ENCODE data around the gene BSN. TPM values are rescaled to one million over a fixed set of nuclear protein-coding genes. Genes with fewer than 3 reads are reported as not detected.

The BSN gene
- total and polyA plus RNA-seq, 2 of the 4 experiments (the other 2 are of a cell fraction), result under 0.01 to 0.03 TPM

DNA sequence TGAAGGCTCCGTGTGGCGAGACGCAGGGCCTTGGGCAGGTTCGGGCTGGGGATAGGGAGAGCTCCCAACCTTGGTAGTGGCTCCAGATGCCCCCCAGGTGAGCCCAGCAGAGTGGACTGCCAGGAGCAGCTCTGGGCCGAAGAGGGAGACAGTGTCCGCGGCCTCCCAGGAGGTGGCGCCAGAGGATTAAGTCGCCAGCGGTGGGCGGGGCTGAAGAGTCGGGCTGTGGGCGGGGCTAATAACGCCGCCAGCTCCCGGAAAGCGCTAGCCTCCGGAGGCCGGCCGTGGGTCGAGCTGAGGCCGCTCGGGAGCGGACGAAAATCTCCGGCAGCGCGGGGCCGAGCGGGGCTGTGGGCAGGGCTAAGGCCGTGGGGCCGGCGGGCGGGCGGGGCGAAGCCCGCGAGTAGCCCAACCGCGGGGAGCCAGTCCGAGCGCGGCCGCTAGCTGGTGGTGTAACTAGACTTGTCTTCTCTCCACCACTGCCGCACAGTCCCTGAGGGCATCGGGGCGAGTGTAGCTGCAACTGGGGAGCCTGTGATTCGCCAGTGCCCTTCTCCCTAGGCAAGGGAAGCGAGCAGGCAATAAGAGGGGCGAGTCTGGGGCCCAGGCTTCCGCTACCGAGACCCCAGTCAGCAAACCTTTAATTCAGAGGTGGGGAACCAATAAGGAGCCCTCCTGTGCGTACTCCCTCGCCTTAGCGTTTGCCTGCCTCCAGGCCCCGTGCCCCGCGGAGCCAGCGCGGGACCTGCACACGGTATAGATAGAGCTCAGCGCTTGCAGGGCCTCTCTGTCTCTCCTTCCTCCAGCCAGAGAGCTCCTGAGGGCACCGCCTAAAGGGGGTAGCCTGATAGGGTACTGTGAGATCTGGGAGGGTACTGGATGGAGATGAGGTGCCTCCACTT is 14.4 kb upstream of the BSN start:
- peak overlapping the region; percentile 94 for H2AFZ ChIP-seq (replicated peaks; ENCODE audit: low read length, poor library complexity)
- no peak overlapping the region for H3K56ac ChIP-seq (ENCODE audit: extremely low read depth, insufficient read depth, low read length)
- H3K36me3 ChIP-seq (ENCODE audit: control insufficient read depth, insufficient read depth, low read length), result no peaks in the 10 kb centered on the region
- peak overlapping the region; percentile 82 for H2AK9ac ChIP-seq (replicated peaks; ENCODE audit: low read depth, low read length, poor library complexity)
- WGBS, 2 experiments (ENCODE audit: extremely low coverage in 2 of 2, insufficient read length in 1 of 2), result 0% methylated on average over 21 of the region's 63 CpGs; no CpG with 5 or more reads in 1 of the 2 experiments
- no peak overlapping the region for H4K91ac ChIP-seq (ENCODE audit: insufficient read depth, low read depth, low read length)
- peak; percentile 99 for ATAC-seq (ENCODE audit: low read depth)
- no peak overlapping the region for H2AK5ac ChIP-seq (ENCODE audit: low read depth, low read length)
- no peak overlapping the region for H2BK5ac ChIP-seq (ENCODE audit: low read depth, low read length, poor library complexity, severe bottlenecking)
- no peak overlapping the region for H2BK120ac ChIP-seq (ENCODE audit: low read depth, low read length)
- peak; percentile 91 for DNase-seq
- peak overlapping the region; percentile 44 for H3K4me3 ChIP-seq (ENCODE audit: insufficient read depth, low read depth, low read length)
- peak overlapping the region; percentile 20; the same call in 1 of the 2 replicates for H3K27ac ChIP-seq (ENCODE audit: insufficient read depth, low read length)
- intact Hi-C loops (cut with micrococcal nuclease), result loop anchor here (1.0 kb wide), 1 partner anchor 131 kb away; no protein-coding TSS in a partner anchor
- H3K18ac ChIP-seq (ENCODE audit: low read depth, low read length), result no peak overlapping the region
- no peak overlapping the region for H2BK15ac ChIP-seq (ENCODE audit: low read depth, low read length)
- H3K23ac ChIP-seq (ENCODE audit: low read depth, low read length), result peak overlapping the region; percentile 38; the same call in 1 of the 2 replicates
- peaks cover 12% of the 10 kb centered on the region for H3K4me1 ChIP-seq (ENCODE audit: control insufficient read depth, insufficient read depth, low read length)
- H4K8ac ChIP-seq (ENCODE audit: low read depth in 2 of 2, low read length in 2 of 2), result peak overlapping the region in 1 of 2 experiments; percentile 55; a peak in 1 of 4 replicates
- no peaks in the 10 kb centered on the region for H3K79me1 ChIP-seq (ENCODE audit: low read depth in 1 of 2, low read length in 2 of 2)
- BruUV-seq (replicated peaks), result no TSS peak
- dilution Hi-C loops (cut with HindIII; ENCODE audit: low sequenced_read_pairs, unreplicated experiment), result no loop called here
- no peaks in the 10 kb centered on the region; the same call in 1 of the 2 replicates for H4K20me1 ChIP-seq (ENCODE audit: insufficient read depth, low read length)
- H3K9me3 ChIP-seq (ENCODE audit: control insufficient read depth, insufficient read depth, low read length), result no peaks in the 10 kb centered on the region
- ChIA-PET CTCF (interaction anchor here (0.6 to 2.1 kb wide), 27 partner anchors 11 to 299 kb away, joined by 3 to 23 read pairs (median 3); partner anchors contain the start of gene BSN), POLR2A (ENCODE audit: unreplicated experiment) (interaction anchor here (0.5 to 0.6 kb wide), 2 partner anchors 25 to 116 kb away, joined by 5 to 8 read pairs; no protein-coding TSS in a partner anchor)
- H3K4me2 ChIP-seq (ENCODE audit: low read depth, low read length), result peak overlapping the region; percentile 82
- peak overlapping the region; percentile 3; the same call in 1 of the 2 replicates for H3K14ac ChIP-seq (replicated peaks; ENCODE audit: low read depth, low read length)
- H4K5ac ChIP-seq (ENCODE audit: low read depth, low read length), result no peak overlapping the region
- no peak overlapping the region for H3K4ac ChIP-seq (ENCODE audit: low read depth, low read length)
- peak overlapping the region; percentile 40 for H3K9ac ChIP-seq (ENCODE audit: low read depth, low read length)
- peaks cover 9% of the 10 kb centered on the region; the same call in 1 of the 2 replicates for H3K9me1 ChIP-seq (ENCODE audit: insufficient read depth, low read length)
- peaks cover 7% of the 10 kb centered on the region for H3K27me3 ChIP-seq (ENCODE audit: control insufficient read depth, insufficient read depth, low read length)
- no peak overlapping the region for H2BK20ac ChIP-seq (ENCODE audit: low read depth, low read length)
- in situ Hi-C loops (cut with MboI; ENCODE audit: low sequenced_read_pairs), result loop anchor here (5.0 kb wide), 1 partner anchor 137 kb away; no protein-coding TSS in a partner anchor
- TF ChIP-seq, protein P1, sequence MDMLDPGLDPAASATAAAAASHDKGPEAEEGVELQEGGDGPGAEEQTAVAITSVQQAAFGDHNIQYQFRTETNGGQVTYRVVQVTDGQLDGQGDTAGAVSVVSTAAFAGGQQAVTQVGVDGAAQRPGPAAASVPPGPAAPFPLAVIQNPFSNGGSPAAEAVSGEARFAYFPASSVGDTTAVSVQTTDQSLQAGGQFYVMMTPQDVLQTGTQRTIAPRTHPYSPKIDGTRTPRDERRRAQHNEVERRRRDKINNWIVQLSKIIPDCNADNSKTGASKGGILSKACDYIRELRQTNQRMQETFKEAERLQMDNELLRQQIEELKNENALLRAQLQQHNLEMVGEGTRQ (IDR thresholded peaks at IDR 0.05; ENCODE audit: low read depth, low read length), result no peak
- no peak for TF ChIP-seq MAFK (IDR thresholded peaks at IDR 0.05; ENCODE audit: low read depth, low read length)
- TF ChIP-seq RFX5 (IDR thresholded peaks at IDR 0.05; ENCODE audit: low read depth, low read length), result 0 out of 2 replicates have a peak, but pooled peaks have one; percentile 2
- peak; percentile 46; the same call in 1 of the 2 replicates for TF ChIP-seq POLR2A (IDR thresholded peaks at IDR 0.05; ENCODE audit: low read depth, low read length)
- TF ChIP-seq, protein P2, sequence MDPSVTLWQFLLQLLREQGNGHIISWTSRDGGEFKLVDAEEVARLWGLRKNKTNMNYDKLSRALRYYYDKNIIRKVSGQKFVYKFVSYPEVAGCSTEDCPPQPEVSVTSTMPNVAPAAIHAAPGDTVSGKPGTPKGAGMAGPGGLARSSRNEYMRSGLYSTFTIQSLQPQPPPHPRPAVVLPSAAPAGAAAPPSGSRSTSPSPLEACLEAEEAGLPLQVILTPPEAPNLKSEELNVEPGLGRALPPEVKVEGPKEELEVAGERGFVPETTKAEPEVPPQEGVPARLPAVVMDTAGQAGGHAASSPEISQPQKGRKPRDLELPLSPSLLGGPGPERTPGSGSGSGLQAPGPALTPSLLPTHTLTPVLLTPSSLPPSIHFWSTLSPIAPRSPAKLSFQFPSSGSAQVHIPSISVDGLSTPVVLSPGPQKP (IDR thresholded peaks at IDR 0.05; ENCODE audit: borderline replicate concordance, low read depth, low read length), result no peak
- no peak for TF ChIP-seq NFE2L2 (IDR thresholded peaks at IDR 0.05; ENCODE audit: low read depth, low read length)
- peak; percentile 82 for TF ChIP-seq SMC3 (IDR thresholded peaks at IDR 0.05; ENCODE audit: low read depth, low read length)
- TF ChIP-seq, protein P3, sequence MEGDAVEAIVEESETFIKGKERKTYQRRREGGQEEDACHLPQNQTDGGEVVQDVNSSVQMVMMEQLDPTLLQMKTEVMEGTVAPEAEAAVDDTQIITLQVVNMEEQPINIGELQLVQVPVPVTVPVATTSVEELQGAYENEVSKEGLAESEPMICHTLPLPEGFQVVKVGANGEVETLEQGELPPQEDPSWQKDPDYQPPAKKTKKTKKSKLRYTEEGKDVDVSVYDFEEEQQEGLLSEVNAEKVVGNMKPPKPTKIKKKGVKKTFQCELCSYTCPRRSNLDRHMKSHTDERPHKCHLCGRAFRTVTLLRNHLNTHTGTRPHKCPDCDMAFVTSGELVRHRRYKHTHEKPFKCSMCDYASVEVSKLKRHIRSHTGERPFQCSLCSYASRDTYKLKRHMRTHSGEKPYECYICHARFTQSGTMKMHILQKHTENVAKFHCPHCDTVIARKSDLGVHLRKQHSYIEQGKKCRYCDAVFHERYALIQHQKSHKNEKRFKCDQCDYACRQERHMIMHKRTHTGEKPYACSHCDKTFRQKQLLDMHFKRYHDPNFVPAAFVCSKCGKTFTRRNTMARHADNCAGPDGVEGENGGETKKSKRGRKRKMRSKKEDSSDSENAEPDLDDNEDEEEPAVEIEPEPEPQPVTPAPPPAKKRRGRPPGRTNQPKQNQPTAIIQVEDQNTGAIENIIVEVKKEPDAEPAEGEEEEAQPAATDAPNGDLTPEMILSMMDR (conservative IDR thresholded peaks at IDR 0.05; ENCODE audit: low read depth, low read length), result peak; percentile 91
- no peak for TF ChIP-seq MXI1 (IDR thresholded peaks at IDR 0.05; ENCODE audit: borderline replicate concordance, low read depth, low read length)
- TF ChIP-seq RCOR1 (IDR thresholded peaks at IDR 0.05; ENCODE audit: insufficient replicate concordance, low read length), result no peak
- no peak for TF ChIP-seq CEBPB (IDR thresholded peaks at IDR 0.05; ENCODE audit: low read depth, low read length)
- no peak for TF ChIP-seq BHLHE40 (IDR thresholded peaks at IDR 0.05; ENCODE audit: low read depth, low read length)

All from IMR-90 (cell line).